ENCODE measurements around the gene TREML2. TPM values are rescaled to one million over a fixed set of nuclear protein-coding genes. Genes with fewer than 3 reads are reported as not detected.

TREML2 gene
- total and polyA plus RNA-seq, 2 of the 13 experiments (the other 11 are each of a cell fraction or from before 2014, with no cell fraction given), result not detected

DNA sequence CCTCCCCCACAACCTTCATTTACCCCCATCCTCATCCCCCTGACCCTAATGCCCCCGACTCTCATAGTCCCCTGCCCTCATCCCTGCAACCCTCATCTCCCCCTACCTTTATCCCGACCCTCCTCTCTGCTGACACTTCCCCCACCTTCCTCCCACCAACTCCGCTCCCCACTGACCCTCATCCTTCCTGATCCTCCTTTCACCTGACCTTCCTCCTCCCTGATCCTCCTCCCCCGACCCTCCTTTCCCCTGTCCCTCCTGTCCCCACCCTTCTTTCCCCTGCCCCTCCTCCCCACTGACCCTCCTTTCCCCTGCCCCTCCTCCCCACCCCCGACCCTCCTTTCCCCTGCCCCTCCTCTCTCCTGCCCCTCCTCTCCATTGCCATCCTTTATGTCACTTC, 7.1 kb downstream of the TREML2 start:
- H3K27me3 ChIP-seq (ENCODE audit: control insufficient read depth in 1 of 2, insufficient read depth in 2 of 2, low read length in 2 of 2), result peaks cover 2 to 19% of the 10 kb centered on the region in 2 experiments; a peak in 4 of 5 replicates
- H4K20me1 ChIP-seq (ENCODE audit: insufficient read depth, low read length), result no peaks in the 10 kb centered on the region
- H3K9ac ChIP-seq (ENCODE audit: insufficient read depth, low read depth, low read length), result no peak overlapping the region
- ATAC-seq (no peak), FAIRE-seq (no peak), DNase-seq (ENCODE audit: low spot score) (no peak)
- BruUV-seq (replicated peaks), result no TSS peak
- peaks cover 17% of the 10 kb centered on the region for H3K9me3 ChIP-seq (ENCODE audit: low read length)
- H2AFZ ChIP-seq (ENCODE audit: low read length), result no peak overlapping the region
- no peaks in the 10 kb centered on the region for H3K79me2 ChIP-seq (ENCODE audit: insufficient read depth, low read length)
- CTCF ChIA-PET (ENCODE audit: low intra/inter-chr PET ratio, low total read pairs), result no interaction called here
- TF ChIP-seq SMC3 (IDR thresholded peaks at IDR 0.05; ENCODE audit: low read length) (no peak), CBX2 (IDR thresholded peaks at IDR 0.05; ENCODE audit: low read depth, low read length) (no peak), CBX2 (CRISPR knock-in tag; IDR thresholded peaks at IDR 0.05; ENCODE audit: low read depth) (no peak), CAMTA2 (CRISPR knock-in tag; IDR thresholded peaks at IDR 0.05; ENCODE audit: borderline replicate concordance) (no peak), IKZF1 (IDR thresholded peaks at IDR 0.05) (no peak), SETDB1 (CRISPR knock-in tag; IDR thresholded peaks at IDR 0.05; ENCODE audit: borderline replicate concordance) (no peak)
- TF ChIP-seq, protein P1, sequence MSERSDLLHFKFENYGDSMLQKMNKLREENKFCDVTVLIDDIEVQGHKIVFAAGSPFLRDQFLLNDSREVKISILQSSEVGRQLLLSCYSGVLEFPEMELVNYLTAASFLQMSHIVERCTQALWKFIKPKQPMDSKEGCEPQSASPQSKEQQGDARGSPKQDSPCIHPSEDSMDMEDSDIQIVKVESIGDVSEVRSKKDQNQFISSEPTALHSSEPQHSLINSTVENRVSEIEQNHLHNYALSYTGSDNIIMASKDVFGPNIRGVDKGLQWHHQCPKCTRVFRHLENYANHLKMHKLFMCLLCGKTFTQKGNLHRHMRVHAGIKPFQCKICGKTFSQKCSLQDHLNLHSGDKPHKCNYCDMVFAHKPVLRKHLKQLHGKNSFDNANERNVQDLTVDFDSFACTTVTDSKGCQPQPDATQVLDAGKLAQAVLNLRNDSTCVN (CRISPR knock-in tag; IDR thresholded peaks at IDR 0.05; ENCODE audit: borderline replicate concordance), result no peak
- intact Hi-C loops (cut with micrococcal nuclease; ENCODE audit: unreplicated experiment) (no loop called here), in situ Hi-C loops (cut with HindIII; ENCODE audit: extremely low pct_ligation_motif_present, low pct_unique_long_range_greater_than_20kb) (no loop called here)
- WGBS (ENCODE audit: low lambda C conversion rate), result 5% methylated on average over 5 of the region's 5 CpGs
- H3K4me3 ChIP-seq (replicated peaks in 1 of 3; ENCODE audit: insufficient read depth in 1 of 3, low read depth in 2 of 3, low read length in 3 of 3), result no peak overlapping the region
- POLR2A ChIA-PET, result no interaction called here
- no peak overlapping the region for H3K27ac ChIP-seq (ENCODE audit: extremely low read length, insufficient read depth, low read length)
- no peak overlapping the region for H3K4me2 ChIP-seq (ENCODE audit: low read depth, low read length)
- H3K4me1 ChIP-seq (ENCODE audit: insufficient read depth, low read length), result no peaks in the 10 kb centered on the region
- no peaks in the 10 kb centered on the region for H3K36me3 ChIP-seq (replicated peaks in 1 of 2; ENCODE audit: control insufficient read depth in 1 of 2, insufficient read depth in 2 of 2, low read length in 2 of 2)

DNA sequence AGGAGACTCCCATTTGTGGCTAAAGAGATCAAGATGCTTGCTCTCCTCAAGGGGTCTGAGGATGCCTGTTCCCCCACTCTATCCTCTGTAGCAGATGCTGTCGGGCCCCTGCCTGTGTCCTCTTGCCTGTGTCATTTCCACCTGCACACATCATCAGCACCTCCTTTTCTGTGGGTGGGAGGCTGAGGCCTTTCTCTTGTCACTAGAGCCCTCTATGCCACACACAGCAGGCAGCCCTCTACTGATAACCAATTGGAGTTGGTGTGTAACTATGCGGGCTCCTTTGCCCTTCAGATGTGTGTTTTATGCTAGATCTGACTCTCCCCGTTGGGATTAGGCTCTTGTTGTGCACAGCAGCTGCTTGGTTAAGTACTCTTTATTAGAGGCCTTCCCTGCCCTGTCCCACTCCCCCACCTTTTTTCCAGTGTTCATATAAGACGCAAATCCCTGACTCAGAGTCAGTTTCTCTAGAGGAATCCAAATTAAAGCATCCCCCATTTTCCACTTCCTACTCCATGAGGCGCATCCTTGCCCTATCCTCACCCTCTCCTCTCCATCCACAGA, 7.7 kb downstream of the TREML2 start:
- H3K27ac ChIP-seq (ENCODE audit: extremely low read length, insufficient read depth, low read length), result no peak overlapping the region
- no peak overlapping the region for H3K4me2 ChIP-seq (ENCODE audit: low read depth, low read length)
- intact Hi-C loops (cut with micrococcal nuclease; ENCODE audit: unreplicated experiment) (no loop called here), in situ Hi-C loops (cut with HindIII; ENCODE audit: extremely low pct_ligation_motif_present, low pct_unique_long_range_greater_than_20kb) (no loop called here)
- CTCF ChIA-PET (ENCODE audit: low intra/inter-chr PET ratio, low total read pairs), result no interaction called here
- H2AFZ ChIP-seq (ENCODE audit: low read length), result no peak overlapping the region
- H4K20me1 ChIP-seq (ENCODE audit: insufficient read depth, low read length), result no peaks in the 10 kb centered on the region
- no peak for ATAC-seq
- no peaks in the 10 kb centered on the region for H3K79me2 ChIP-seq (ENCODE audit: insufficient read depth, low read length)
- peaks cover 2 to 19% of the 10 kb centered on the region in 2 experiments; a peak in 4 of 5 replicates for H3K27me3 ChIP-seq (ENCODE audit: control insufficient read depth in 1 of 2, insufficient read depth in 2 of 2, low read length in 2 of 2)
- no peak for DNase-seq (ENCODE audit: low spot score)
- BruUV-seq (replicated peaks), result no TSS peak
- no peak overlapping the region for H3K9ac ChIP-seq (ENCODE audit: insufficient read depth, low read depth, low read length)
- no peaks in the 10 kb centered on the region for H3K36me3 ChIP-seq (replicated peaks in 1 of 2; ENCODE audit: control insufficient read depth in 1 of 2, insufficient read depth in 2 of 2, low read length in 2 of 2)
- FAIRE-seq, result no peak
- no peak overlapping the region for H3K4me3 ChIP-seq (replicated peaks in 1 of 3; ENCODE audit: insufficient read depth in 1 of 3, low read depth in 2 of 3, low read length in 3 of 3)
- peaks cover 17% of the 10 kb centered on the region for H3K9me3 ChIP-seq (ENCODE audit: low read length)
- WGBS (ENCODE audit: low lambda C conversion rate), result 20% methylated on average over 5 of the region's 5 CpGs
- POLR2A ChIA-PET, result no interaction called here
- H3K4me1 ChIP-seq (ENCODE audit: insufficient read depth, low read length), result no peaks in the 10 kb centered on the region
- TF ChIP-seq RNF2 (conservative IDR thresholded peaks at IDR 0.05; ENCODE audit: low read depth) (no peak), ZNF430 (CRISPR knock-in tag; IDR thresholded peaks at IDR 0.05) (no peak)
- TF ChIP-seq, protein P2, sequence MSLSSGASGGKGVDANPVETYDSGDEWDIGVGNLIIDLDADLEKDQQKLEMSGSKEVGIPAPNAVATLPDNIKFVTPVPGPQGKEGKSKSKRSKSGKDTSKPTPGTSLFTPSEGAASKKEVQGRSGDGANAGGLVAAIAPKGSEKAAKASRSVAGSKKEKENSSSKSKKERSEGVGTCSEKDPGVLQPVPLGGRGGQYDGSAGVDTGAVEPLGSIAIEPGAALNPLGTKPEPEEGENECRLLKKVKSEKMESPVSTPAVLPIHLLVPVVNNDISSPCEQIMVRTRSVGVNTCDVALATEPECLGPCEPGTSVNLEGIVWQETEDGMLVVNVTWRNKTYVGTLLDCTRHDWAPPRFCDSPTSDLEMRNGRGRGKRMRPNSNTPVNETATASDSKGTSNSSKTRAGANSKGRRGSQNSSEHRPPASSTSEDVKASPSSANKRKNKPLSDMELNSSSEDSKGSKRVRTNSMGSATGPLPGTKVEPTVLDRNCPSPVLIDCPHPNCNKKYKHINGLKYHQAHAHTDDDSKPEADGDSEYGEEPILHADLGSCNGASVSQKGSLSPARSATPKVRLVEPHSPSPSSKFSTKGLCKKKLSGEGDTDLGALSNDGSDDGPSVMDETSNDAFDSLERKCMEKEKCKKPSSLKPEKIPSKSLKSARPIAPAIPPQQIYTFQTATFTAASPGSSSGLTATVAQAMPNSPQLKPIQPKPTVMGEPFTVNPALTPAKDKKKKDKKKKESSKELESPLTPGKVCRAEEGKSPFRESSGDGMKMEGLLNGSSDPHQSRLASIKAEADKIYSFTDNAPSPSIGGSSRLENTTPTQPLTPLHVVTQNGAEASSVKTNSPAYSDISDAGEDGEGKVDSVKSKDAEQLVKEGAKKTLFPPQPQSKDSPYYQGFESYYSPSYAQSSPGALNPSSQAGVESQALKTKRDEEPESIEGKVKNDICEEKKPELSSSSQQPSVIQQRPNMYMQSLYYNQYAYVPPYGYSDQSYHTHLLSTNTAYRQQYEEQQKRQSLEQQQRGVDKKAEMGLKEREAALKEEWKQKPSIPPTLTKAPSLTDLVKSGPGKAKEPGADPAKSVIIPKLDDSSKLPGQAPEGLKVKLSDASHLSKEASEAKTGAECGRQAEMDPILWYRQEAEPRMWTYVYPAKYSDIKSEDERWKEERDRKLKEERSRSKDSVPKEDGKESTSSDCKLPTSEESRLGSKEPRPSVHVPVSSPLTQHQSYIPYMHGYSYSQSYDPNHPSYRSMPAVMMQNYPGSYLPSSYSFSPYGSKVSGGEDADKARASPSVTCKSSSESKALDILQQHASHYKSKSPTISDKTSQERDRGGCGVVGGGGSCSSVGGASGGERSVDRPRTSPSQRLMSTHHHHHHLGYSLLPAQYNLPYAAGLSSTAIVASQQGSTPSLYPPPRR (CRISPR knock-in tag; IDR thresholded peaks at IDR 0.05; ENCODE audit: borderline replicate concordance), result no peak
- TF ChIP-seq, protein P3, sequence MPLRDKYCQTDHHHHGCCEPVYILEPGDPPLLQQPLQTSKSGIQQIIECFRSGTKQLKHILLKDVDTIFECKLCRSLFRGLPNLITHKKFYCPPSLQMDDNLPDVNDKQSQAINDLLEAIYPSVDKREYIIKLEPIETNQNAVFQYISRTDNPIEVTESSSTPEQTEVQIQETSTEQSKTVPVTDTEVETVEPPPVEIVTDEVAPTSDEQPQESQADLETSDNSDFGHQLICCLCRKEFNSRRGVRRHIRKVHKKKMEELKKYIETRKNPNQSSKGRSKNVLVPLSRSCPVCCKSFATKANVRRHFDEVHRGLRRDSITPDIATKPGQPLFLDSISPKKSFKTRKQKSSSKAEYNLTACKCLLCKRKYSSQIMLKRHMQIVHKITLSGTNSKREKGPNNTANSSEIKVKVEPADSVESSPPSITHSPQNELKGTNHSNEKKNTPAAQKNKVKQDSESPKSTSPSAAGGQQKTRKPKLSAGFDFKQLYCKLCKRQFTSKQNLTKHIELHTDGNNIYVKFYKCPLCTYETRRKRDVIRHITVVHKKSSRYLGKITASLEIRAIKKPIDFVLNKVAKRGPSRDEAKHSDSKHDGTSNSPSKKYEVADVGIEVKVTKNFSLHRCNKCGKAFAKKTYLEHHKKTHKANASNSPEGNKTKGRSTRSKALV (CRISPR knock-in tag; IDR thresholded peaks at IDR 0.05), result no peak
